Forelimb muscle (tissue), 1 donor: ENCODE measurements around the gene RENBP. TPM values are rescaled to one million over a fixed set of nuclear protein-coding genes. Genes with fewer than 3 reads are reported as not detected.
"Not testable (repeated sequence)": the region's sequence is repeated elsewhere in the genome, so short reads cannot be mapped to it uniquely, and the experiment has no call there.

Experiments used
- DNase-seq: peaks from one replicate; pipeline ENCODE4 v3.0.0-alpha.2; 2013; ENCODE audit warnings: low read depth
- polyA plus RNA-seq: library from polyadenylated mRNA; unstranded; fragments of 120-200 nt; gene quantifications from one replicate; pipeline ENCODE4 v1.2.1, GENCODE V29; 2013; ENCODE audit not compliant: insufficient read length

Gene RENBP
- polyA plus RNA-seq: 3.7 TPM

DNA sequence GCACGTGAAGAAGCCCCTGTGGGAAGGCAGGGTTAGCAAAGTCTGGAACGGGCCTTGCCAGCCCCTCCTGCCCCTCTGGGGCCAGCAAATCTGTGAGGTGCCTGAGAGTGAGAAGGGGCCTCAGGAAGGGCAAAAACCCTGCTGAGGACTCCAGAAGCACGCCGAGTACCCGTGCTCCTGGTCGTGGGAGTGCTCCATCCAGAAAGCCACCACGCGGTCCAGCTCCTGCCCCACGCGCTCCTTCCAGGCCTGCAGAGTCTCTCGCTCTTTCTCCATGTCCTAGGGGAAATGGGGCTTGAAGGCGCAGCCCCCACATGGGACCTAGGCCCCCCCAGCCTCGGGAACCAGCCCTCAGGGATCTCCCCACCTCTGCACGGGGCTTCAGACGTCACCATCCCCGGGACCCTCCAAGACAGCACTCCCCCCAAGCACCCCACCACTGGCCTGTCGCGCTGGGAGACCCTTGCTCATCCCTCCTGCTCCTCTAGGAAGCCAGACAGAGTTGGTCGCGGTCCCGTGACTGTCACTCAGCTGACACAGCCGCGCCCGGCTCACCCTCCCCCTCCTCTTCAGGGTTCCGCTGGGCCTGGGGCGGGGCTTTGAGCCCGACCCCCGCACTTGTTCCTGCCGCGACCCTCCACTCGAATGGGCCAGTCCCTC is at the start of gene RENBP:
RENBP (minus strand) TSS at position 504 of the 660 bp plus-strand sequence; CDS start at position 471, 33 bp downstream.
- DNase-seq: no peak

DNA sequence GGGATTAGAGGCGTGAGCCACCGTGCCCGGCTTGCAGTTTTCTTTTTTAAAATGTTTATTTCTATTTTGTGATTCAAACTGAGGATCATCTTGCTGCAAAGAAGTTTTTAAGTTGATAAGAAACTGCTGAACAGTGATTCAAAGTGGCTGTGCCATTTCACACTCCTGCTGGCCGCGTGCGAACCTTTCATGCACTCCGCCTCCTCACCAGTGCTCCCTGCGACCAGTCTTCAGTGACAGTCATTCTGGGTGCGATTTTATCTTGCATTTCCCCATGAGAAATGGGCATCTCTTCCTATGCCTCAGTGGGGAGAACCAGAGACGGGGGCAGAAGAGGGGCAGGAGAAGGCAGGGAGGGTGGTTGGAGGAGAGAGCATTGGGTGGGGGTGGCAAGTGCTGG is 49.5 kb upstream of the RENBP start:
- DNase-seq: no peak

DNA sequence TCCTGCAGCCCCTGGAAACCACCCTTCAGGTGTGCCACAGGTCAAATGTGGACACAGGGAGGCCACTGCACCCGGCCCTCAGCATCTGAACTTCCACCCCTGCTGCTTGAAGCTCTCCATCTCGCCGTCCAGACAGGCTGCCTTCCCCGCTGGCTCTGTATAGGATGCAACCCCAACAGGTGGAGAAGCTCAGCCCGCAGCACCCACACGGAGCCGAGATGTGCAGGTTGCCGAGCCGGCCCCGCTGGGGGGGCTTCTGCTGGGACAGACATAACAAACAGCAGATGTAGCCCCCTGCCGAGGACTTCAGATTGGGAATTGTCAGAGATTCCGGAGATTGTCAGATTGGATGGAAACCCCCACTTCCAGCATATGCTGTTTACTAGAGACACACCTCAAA is 48.6 kb upstream of the RENBP start:
- DNase-seq: no peak

DNA sequence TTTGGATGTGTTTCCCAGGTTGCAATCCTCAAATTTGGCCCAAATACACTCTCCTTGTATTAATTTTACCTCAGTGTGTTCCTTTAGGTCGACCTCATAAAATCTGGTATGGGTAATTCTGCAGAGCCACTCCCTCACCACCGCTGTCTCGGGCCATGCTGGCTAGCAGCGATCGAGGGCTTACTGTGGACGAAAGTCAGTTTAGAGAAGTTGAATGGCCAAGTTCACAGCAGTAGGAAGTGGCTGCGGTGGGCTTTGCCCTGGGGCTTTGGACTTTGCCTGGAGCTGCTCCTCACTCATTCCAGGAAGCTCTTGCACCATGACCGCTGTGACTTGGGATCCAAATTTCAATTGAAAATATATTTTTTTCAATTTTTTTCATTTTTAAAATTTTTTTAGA is 47.7 kb upstream of the RENBP start:
- DNase-seq: no peak

- no peak for DNase-seq
These were observed 46.7 kb upstream of the RENBP start for GRCh38 chrX:153991013-153991580.

DNA sequence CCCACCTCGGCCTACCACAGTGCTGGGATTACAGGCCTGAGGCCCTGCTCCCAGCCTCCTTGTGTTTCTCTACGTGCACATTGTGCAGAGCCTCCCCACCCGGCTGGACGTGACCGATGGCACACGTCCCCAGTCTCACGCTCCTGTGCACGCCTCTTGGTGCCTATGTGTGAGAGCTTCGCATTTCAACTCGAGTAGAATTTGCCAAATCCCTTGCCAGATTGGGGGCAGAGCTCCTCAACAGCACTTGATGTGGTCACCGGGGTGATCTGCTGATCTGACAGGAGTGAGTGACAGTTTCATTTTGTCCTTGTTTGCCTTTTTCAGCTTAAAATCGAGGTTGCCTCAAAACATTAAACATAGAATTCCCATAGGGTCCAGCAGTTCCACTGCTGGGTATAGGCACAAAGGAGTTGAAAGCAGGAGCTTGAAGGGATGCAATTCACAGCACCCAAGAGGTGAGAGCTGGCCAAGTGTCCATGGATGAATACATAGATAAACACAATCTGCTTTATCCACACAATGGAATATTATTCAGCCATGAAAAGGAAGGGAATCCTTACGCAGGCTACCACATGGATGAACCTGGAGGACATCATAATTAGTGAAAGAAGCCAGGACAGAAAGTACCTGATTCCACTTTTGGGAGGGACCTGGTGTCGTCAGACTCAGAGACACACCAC is 45.7 kb upstream of the RENBP start:
- DNase-seq: no peak

GRCh38 chrX:153988493-153988892 is 44.0 kb upstream of the RENBP start:
- DNase-seq: no peak

DNA sequence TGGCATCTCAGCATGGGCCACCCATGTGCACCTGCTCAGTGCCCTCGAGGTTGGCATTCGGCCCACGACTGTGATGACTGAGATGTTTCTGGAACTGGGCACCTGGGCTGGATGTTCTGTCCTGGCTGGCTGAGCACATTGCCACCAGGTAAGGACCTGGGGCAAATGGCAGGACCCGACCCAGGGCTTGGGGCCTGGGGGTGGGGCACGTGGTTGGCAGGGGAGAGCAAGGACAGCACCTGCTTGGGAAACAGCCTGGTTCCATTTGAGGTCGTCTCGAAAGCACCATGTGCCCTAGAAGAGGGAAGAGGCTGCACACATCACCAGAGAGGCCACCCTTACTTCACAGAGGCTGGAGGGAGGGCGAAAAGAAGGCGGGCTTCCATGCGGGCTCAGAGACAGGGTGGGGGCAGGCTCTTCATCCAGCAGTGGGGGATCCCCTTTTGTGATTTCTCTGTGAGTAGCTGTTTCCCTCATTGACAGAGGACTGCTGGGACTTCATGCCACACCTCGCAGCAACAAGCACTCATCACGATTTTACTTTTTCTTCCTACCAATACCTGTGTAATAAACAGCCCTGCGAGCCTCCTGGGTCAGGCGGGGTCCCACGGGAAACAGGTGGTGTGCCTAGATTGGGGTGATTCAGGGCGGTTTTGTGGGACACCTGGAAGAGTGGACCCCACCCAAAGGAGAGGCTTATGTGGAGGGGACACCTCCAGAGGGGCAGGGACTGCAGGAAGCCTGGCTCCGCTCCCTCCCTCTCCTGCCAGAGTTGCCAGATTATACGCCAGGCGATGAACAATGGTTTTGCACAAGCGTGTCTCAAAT is 40.1 kb upstream of the RENBP start:
- DNase-seq: no peak

DNA sequence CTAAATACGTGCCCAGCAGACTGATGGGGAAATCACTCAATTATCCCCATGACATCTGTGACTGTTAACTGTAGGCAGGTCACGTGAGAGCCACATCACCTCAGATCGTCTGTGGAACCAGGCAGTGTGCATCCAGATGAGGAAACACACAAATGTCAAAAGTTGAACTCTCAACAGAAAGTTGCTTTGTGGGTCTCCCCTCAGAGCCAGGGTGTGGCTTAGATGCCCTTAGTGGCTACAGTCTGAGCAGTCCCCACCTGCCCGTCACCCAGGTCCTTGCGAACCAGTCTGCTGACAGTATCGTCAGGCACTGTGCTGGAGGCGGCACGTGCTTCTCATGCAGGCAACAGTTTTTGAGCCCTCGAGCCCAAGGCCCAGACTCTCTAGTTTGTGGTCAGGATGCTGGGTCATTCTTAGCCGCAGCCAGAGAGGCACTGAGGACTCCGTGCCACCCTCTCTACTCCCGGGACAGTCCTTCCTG is 38.9 kb upstream of the RENBP start:
- no peak for DNase-seq

DNA sequence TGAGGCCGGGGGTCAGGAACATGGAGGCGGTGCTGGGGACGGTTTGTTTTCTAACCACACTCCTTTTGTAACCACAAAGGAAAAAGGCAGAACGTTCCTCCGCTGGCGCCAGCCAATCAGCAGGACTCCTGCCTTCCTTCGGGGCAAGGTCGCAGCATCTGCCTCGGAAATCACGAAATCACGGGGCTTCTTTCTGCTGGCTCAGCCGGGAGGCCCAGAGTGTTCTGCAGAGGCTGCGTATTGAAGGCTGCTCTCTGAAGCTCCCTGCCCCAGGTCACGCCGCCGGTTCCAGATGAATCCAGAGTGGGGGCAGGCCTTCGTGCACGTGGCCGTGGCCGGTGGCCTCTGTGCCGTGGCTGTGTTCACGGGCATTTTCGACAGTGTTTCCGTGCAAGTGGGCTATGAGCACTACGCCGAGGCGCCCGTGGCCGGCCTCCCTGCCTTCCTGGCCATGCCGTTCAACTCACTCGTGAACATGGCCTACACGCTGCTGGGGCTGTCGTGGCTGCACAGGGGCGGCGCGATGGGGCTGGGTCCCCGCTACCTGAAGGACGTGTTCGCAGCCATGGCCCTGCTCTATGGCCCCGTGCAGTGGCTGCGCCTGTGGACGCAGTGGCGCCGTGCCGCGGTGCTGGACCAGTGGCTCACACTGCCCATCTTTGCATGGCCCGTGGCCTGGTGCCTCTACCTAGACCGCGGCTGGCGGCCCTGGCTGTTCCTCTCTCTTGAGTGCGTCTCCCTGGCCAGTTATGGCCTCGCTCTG is 37.5 kb upstream of the RENBP start:
- no peak for DNase-seq

DNA sequence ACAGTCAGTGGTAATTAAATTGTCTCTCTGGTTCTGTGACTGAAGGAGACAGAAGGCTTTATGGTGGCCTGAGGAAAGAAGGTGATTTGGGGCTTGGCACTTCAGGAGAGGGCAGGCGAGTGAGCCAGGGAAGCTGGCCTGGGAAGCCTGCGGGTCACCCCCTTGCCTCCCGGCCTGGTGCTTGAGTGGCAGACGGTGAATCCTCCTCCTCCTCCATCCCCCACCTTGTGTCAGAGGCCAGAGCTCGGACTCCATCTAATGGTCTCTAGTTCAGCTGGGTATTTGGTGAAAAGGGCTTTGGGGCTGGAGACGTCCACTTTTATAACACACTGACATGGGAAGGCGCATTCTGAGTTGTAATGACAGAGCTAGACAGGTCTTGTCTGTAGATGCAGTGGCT is 36.8 kb upstream of the RENBP start:
- DNase-seq: no peak

GRCh38 chrX:153980394-153980793 is 36.0 kb upstream of the RENBP start:
- DNase-seq: not testable (repeated sequence)

DNA sequence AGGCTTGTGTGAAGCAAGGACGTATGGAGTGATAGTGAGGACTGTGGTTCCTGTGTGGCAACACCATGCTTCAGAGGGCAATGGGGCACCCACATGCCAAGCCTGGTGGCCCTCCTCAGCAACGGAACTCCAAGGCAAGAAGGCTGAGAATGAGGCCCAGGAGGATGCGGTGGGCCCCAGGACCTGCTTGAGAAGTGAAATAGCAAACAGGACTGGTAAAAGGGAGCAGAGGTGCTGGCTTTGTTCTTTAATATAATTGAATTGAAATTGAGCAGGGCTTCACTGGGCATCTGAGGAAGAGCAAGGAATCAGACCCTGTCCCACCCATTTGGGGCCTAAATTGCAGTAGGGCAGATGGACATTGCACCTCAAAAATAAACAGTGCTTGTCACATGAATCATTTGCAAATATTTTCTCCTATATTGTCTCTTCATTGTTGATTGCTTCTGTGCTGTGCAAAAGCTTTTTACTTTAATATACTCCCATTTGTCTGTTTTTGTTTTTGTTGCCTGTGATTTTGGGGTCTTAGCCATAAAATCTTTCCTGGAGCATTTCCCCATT is 30.4 kb upstream of the RENBP start:
- DNase-seq: no peak

GRCh38 chrX:153974003-153974725 is 29.7 kb upstream of the RENBP start:
- DNase-seq: no peak

- DNase-seq: no peak
These were observed 28.9 kb upstream of the RENBP start for GRCh38 chrX:153973127-153974002.

GRCh38 chrX:153972368-153973126 is 28.1 kb upstream of the RENBP start, which contains the start of gene TMEM187:
Gene TMEM187 (plus strand): TSS chrX:153972754. CDS start chrX:153982063, 9,309 bp downstream.
- DNase-seq: peak; percentile 74

DNA sequence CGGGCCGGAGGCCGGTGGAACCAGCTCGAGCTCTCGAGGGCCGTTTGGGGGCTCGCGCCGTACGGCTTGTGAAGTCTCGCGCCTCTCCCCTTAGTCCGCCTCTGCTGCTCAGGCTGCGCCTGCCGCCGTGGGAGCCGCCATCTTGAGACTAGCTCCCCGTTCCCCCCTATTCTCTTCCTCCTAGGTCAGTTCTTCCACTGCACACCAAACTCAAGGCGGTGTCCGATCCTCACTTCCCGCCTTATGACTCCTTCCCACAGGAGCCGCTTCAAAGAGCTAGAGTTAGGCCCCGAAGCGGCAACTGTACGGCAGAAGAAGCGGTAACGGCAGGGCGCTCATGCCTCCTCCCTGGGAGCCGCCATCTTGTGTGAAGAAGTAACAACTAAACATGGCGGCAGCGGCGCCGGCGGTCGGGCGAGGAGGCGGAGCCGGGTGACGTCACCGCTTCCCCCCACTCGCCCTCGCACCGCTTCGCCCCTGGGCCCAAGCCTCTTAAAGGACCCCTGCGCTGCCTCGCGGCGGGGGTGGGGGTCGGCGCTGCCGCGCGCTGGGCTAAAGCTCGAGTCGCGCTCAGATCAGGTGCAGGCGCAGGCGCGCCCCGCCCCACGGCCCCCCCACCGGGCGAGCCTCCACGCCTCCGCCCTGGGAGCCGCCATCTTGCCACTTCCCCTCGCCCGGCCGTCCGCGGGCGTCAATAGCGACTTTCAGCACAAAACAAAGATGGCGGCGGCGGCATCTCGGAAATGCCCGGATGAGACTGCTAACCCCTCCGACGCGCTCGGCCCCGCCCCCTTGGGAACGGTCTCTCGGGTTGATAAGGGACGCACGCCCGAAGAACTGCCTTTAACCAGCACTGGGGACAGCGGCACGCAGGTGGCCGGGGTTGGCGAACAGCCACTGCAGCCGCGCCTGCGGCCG is 27.3 kb upstream of the RENBP start, which contains the start of gene HCFC1:
HCFC1 (minus strand) TSS at position 369 of the 918 bp plus-strand sequence. CDS start 978 bp downstream, outside the sequence.
- DNase-seq: peak; percentile 78
